CD1c-positive myeloid dendritic cell (primary cell): ENCODE results near the gene INVS.
"Not testable (repeated sequence)": the region's sequence is repeated elsewhere in the genome, so short reads cannot be mapped to it uniquely, and the experiment has no call there.

Experiments
- DNase-seq: peaks from one replicate; pipeline ENCODE4 v3.0.0-alpha.2; 2016; ENCODE audit errors: extremely low spot score

Gene INVS

GRCh38 chr9:100322954-100323536 lies 224.0 kb downstream of the INVS start:
- peak; percentile 59 for DNase-seq

- DNase-seq, result peak; percentile 52
Measured at GRCh38 chr9:100324594-100325200, 225.7 kb downstream of the INVS start.

- DNase-seq, result not testable (repeated sequence)
Measured at GRCh38 chr9:100338736-100339135, 239.7 kb downstream of the INVS start.

- DNase-seq, result no peak
Measured at GRCh38 chr9:100340224-100340623, 241.2 kb downstream of the INVS start.

GRCh38 chr9:100341889-100342288 lies 242.8 kb downstream of the INVS start:
- DNase-seq, result no peak

GRCh38 chr9:100346836-100347235 lies 247.8 kb downstream of the INVS start:
- no peak for DNase-seq

GRCh38 chr9:100350188-100350587 lies 251.1 kb downstream of the INVS start:
- DNase-seq, result no peak
